Osteoblast (primary cell): ENCODE data around the gene LITAFD. TPM values are rescaled to one million over a fixed set of nuclear protein-coding genes. Genes with fewer than 3 reads are reported as not detected.

Experiments
- DNase-seq: peaks from one replicate; pipeline ENCODE4 v3.0.0; 2011; ENCODE audit warnings: low spot score, mixed read lengths; ENCODE audit not compliant: insufficient read length; ENCODE audit errors: missing footprints
- H2AFZ ChIP-seq: 2 replicates; pipeline ENCODE4 v1.6.0; 2011; ENCODE audit warnings: mild to moderate bottlenecking, low read length
- H3K27ac ChIP-seq: 2 replicates; pipeline ENCODE4 v1.5.1; 2011; ENCODE audit warnings: mild to moderate bottlenecking, low read depth, low read length, moderate library complexity
- H3K27me3 ChIP-seq: 2 replicates; pipeline ENCODE4 v1.6.0; 2012; ENCODE audit warnings: mild to moderate bottlenecking, control low read depth, inconsistent platforms, low read length, moderate library complexity; ENCODE audit not compliant: insufficient read depth
- H3K36me3 ChIP-seq: 2 replicates; pipeline ENCODE4 v1.5.1; 2011; ENCODE audit warnings: mild to moderate bottlenecking, low read length, control low read depth, moderate library complexity; ENCODE audit not compliant: insufficient read depth
- H3K4me1 ChIP-seq: 2 replicates; pipeline ENCODE4 v1.5.1; 2011; ENCODE audit warnings: mild to moderate bottlenecking, low read length, control low read depth, moderate library complexity; ENCODE audit not compliant: insufficient read depth
- H3K4me2 ChIP-seq: 2 replicates; pipeline ENCODE4 v1.6.0; 2011; ENCODE audit warnings: mild to moderate bottlenecking, low read length; ENCODE audit not compliant: insufficient read depth
- H3K4me3 ChIP-seq: fragments of 200-600 bp; sonication (generic); 3 replicates; pipeline ENCODE4 v1.5.1; 2012; ENCODE audit warnings: mild to moderate bottlenecking, low read length, inconsistent platforms; ENCODE audit not compliant: insufficient read depth
- H3K79me2 ChIP-seq: 2 replicates; pipeline ENCODE4 v1.6.0; 2012; ENCODE audit warnings: mild to moderate bottlenecking, low read length, control low read depth, inconsistent platforms; ENCODE audit not compliant: insufficient read depth
- H3K9me3 ChIP-seq: 2 replicates; pipeline ENCODE4 v1.5.1; 2011; ENCODE audit warnings: low read depth, low read length, control low read depth
- H4K20me1 ChIP-seq: 2 replicates; pipeline ENCODE4 v1.6.0; 2012; ENCODE audit warnings: mild to moderate bottlenecking, low read length, control low read depth; ENCODE audit not compliant: insufficient read depth
- total RNA-seq: library from RNA; depleted of rRNA; stranded (reverse); fragments of >200 nt; gene quantifications from 2 replicates; pipeline ENCODE4 v1.2.3, GENCODE V29; 2012
- TF ChIP-seq, protein P1 (sequence below): IDR thresholded peaks from 2 replicates; pipeline ENCODE4 v1.5.1; 2011; ENCODE audit warnings: mild to moderate bottlenecking, low read depth, low read length, moderate library complexity; ENCODE audit errors: extremely low read depth

LITAFD gene
- total RNA-seq, 1 donor, result not detected

DNA sequence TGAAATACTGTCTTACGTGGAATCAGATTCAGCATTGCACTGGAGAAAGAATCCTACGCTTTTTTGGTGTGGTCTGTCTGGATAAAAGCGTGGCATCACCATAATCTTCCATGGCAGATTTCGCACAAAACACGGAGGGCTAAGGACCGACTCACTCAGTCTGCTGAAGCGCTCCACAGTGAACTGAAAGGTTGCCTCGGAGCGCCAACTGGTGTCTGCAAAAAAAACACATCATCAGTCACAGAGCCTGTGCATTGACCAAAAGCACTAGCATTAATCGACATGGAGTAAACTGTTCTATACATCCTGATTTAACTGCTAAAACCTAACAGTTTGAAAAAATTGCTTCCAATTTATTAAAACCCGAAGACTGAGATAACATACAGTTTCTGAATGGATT lies 41.0 kb downstream of the LITAFD start:
- Histone ChIP-seq H3K4me2 (no peak overlapping the region), H3K36me3 (peaks cover 70% of the 10 kb centered on the region), H3K27ac (no peak overlapping the region), H3K27me3 (no peaks in the 10 kb centered on the region), H2AFZ (no peak overlapping the region), H4K20me1 (peaks cover 66% of the 10 kb centered on the region), H3K4me3 (no peak overlapping the region), H3K79me2 (peaks cover 77% of the 10 kb centered on the region), H3K4me1 (no peaks in the 10 kb centered on the region), H3K9me3 (no peaks in the 10 kb centered on the region)
- DNase-seq, result no peak
- TF ChIP-seq, protein P1, sequence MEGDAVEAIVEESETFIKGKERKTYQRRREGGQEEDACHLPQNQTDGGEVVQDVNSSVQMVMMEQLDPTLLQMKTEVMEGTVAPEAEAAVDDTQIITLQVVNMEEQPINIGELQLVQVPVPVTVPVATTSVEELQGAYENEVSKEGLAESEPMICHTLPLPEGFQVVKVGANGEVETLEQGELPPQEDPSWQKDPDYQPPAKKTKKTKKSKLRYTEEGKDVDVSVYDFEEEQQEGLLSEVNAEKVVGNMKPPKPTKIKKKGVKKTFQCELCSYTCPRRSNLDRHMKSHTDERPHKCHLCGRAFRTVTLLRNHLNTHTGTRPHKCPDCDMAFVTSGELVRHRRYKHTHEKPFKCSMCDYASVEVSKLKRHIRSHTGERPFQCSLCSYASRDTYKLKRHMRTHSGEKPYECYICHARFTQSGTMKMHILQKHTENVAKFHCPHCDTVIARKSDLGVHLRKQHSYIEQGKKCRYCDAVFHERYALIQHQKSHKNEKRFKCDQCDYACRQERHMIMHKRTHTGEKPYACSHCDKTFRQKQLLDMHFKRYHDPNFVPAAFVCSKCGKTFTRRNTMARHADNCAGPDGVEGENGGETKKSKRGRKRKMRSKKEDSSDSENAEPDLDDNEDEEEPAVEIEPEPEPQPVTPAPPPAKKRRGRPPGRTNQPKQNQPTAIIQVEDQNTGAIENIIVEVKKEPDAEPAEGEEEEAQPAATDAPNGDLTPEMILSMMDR, result no peak

DNA sequence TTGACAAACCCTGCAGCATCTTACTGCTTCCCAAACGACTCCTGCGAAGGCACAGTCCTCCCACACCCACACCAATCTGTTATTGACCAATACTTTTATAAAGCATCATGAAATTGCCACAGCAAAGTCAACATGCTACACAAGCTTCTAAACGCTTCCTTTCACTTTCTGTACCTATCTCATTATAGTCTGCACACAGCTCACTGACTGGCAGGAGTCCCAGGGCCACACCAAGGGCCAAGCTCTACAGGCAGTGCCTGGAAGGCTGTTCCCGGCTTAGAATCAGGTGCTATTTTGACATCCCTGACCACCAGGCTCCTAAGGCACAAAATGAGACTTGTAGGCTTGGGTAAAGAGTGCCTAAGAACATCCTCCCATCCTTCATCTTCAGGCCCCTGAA lies 42.1 kb downstream of the LITAFD start:
- peaks cover 69% of the 10 kb centered on the region for H3K36me3 ChIP-seq
- peak; percentile 35 for DNase-seq
- H3K79me2 ChIP-seq, result peaks cover 82% of the 10 kb centered on the region
- no peaks in the 10 kb centered on the region for H3K27me3 ChIP-seq
- no peaks in the 10 kb centered on the region for H3K4me1 ChIP-seq
- no peak overlapping the region for H3K4me3 ChIP-seq
- TF ChIP-seq, protein P1, result no peak
- H4K20me1 ChIP-seq, result peaks cover 73% of the 10 kb centered on the region
- no peak overlapping the region for H3K27ac ChIP-seq
- no peak overlapping the region for H2AFZ ChIP-seq
- H3K9me3 ChIP-seq, result no peaks in the 10 kb centered on the region
- no peak overlapping the region for H3K4me2 ChIP-seq

DNA sequence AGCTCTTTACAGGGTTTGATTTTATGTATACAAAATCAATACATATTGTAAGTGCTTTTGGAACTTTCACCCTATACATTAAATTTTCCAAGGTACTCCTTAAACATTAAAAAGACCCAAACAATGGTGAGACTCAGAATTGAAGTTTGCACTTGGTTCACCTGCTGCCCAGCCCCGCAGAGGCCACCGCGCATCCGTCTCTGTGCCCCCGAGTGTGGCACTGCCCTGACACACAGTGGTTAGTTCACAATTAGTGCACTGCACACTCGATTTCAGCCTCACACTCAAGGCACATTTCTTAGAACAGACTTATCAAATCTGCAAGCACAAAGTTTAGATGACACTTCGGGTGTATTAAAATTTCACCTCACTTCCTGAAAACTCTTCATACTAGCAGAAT lies 43.3 kb downstream of the LITAFD start:
- TF ChIP-seq, protein P1, result no peak
- Histone ChIP-seq H3K27me3 (no peaks in the 10 kb centered on the region), H3K4me2 (no peak overlapping the region), H3K9me3 (no peaks in the 10 kb centered on the region), H3K27ac (no peak overlapping the region), H3K79me2 (peaks cover 89% of the 10 kb centered on the region), H4K20me1 (peaks cover 79% of the 10 kb centered on the region), H3K36me3 (peaks cover 65% of the 10 kb centered on the region), H2AFZ (no peak overlapping the region), H3K4me1 (no peaks in the 10 kb centered on the region), H3K4me3 (no peak overlapping the region)
- DNase-seq, result no peak

DNA sequence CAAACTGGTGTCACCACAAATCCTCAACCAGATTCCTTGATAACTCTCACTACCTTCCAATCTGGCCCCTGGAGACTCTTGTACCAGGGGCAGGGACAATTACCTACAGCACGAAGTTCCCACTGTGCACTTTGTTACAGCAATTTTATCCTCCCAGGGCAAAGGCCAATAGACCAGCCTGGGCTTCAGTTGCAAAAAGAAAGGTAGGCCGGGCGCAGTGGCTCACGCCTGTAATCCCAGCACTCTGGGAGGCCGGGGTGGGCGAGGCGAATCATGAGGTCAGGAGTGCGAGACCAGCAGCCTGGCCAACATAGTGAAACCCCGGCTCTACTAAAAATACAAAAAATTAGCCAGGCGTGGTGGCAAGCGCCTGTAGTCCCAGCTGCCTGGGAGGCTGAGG lies 44.7 kb downstream of the LITAFD start:
- Histone ChIP-seq H3K27me3 (no peaks in the 10 kb centered on the region), H2AFZ (no peak overlapping the region), H3K4me3 (no peak overlapping the region), H3K9me3 (no peaks in the 10 kb centered on the region), H3K4me1 (no peaks in the 10 kb centered on the region), H3K36me3 (peaks cover 52% of the 10 kb centered on the region), H3K27ac (no peak overlapping the region), H4K20me1 (peaks cover 88% of the 10 kb centered on the region), H3K79me2 (peaks cover 93% of the 10 kb centered on the region), H3K4me2 (no peak overlapping the region)
- TF ChIP-seq, protein P1, result no peak
- DNase-seq, result no peak
